WTC11 (cell line): ENCODE measurements around the gene POLD3. TPM values are rescaled to one million over a fixed set of nuclear protein-coding genes. Genes with fewer than 3 reads are reported as not detected.

Experiments used
- ATAC-seq: fragments of 200-7000 bp; cut with Tn5 transposase; 2 replicates; pipeline ENCODE4 v1.10.0; 2021; ENCODE audit warnings: mild to moderate bottlenecking, moderate library complexity
- CTCF ChIA-PET: fragments of 300-600 bp; sonication (Branson Sonifier 250); formaldehyde crosslinking; loops from one replicate; lab custom pipeline; 2021; ENCODE audit warnings: antibody characterized with exemption; lab: Charles Lee
- POLR2A ChIA-PET: fragments of 350-600 bp; sonication (Branson Sonifier 250); formaldehyde crosslinking; loops from one replicate; lab custom pipeline; 2021; ENCODE audit warnings: antibody characterized with exemption; lab: Charles Lee
- DNase-seq: peaks from one replicate; pipeline ENCODE4 v3.0.0; 2021; ENCODE audit warnings: low spot score
- H3K27ac Mint-ChIP-seq: 2 replicates; pipeline ENCODE4 v1.8.0; 2021; ENCODE audit warnings: mixed read lengths
- H3K27me3 Mint-ChIP-seq: 2 replicates; pipeline ENCODE4 v1.8.0; 2021; ENCODE audit warnings: low read depth, mild to moderate bottlenecking, moderate library complexity, mixed read lengths
- H3K36me3 Mint-ChIP-seq: 2 replicates; pipeline ENCODE4 v1.8.0; 2021; ENCODE audit warnings: mixed read lengths
- H3K4me1 Mint-ChIP-seq: 2 replicates; pipeline ENCODE4 v1.8.0; 2022; ENCODE audit warnings: mixed read lengths
- H3K4me3 Mint-ChIP-seq: 2 replicates; pipeline ENCODE4 v1.8.0; 2021; ENCODE audit warnings: mild to moderate bottlenecking, moderate library complexity, mixed read lengths
- H3K9me3 Mint-ChIP-seq: 2 replicates; pipeline ENCODE4 v1.8.0; 2021; ENCODE audit warnings: mixed read lengths
- AFF4 ChIP-seq: sonication (generic); formaldehyde crosslinking; IDR thresholded peaks from 2 replicates; pipeline ENCODE4 v1.8.1; 2023; ENCODE audit warnings: mild to moderate bottlenecking, missing genetic modification reagents, borderline replicate concordance
- CDX4 ChIP-seq: fragments of 250-450 bp; sonication (Bioruptor Pico); IDR thresholded peaks from 2 replicates; pipeline ENCODE4 v1.9.0; 2021; ENCODE audit warnings: moderate library complexity, mild to moderate bottlenecking, inconsistent platforms, borderline replicate concordance
- ETV6 ChIP-seq: sonication (generic); formaldehyde crosslinking; IDR thresholded peaks from 2 replicates; pipeline ENCODE4 v1.8.1; 2022; ENCODE audit warnings: mild to moderate bottlenecking, missing genetic modification reagents
- FOXP4 ChIP-seq: sonication (generic); formaldehyde crosslinking; IDR thresholded peaks from 2 replicates; pipeline ENCODE4 v1.8.0; 2022; ENCODE audit warnings: mild to moderate bottlenecking, missing genetic modification reagents
- GABPB1 ChIP-seq: sonication (generic); formaldehyde crosslinking; IDR thresholded peaks from 2 replicates; pipeline ENCODE4 v1.8.1; 2023; ENCODE audit warnings: mild to moderate bottlenecking, missing genetic modification reagents
- MXD4 ChIP-seq: fragments of 250-450 bp; sonication (Bioruptor Pico); IDR thresholded peaks from 2 replicates; pipeline ENCODE4 v1.8.0; 2021; ENCODE audit warnings: mild to moderate bottlenecking, moderate library complexity, borderline replicate concordance
- OVOL2 ChIP-seq: fragments of 250-450 bp; sonication (Bioruptor Pico); IDR thresholded peaks from 2 replicates; pipeline ENCODE4 v1.9.0; 2021; ENCODE audit warnings: mild to moderate bottlenecking, borderline replicate concordance
- PRRX2 ChIP-seq: fragments of 250-450 bp; sonication (Bioruptor Pico); IDR thresholded peaks from 2 replicates; pipeline ENCODE4 v1.8.0; 2021; ENCODE audit warnings: mild to moderate bottlenecking
- SOX15 ChIP-seq: fragments of 250-450 bp; sonication (Bioruptor Pico); IDR thresholded peaks from 2 replicates; pipeline ENCODE4 v1.9.0; 2021; ENCODE audit warnings: mild to moderate bottlenecking
- ZNF121 ChIP-seq: sonication (generic); formaldehyde crosslinking; IDR thresholded peaks from 2 replicates; pipeline ENCODE4 v1.8.0; 2023; ENCODE audit warnings: missing genetic modification reagents
- ZNF317 ChIP-seq: sonication (generic); formaldehyde crosslinking; IDR thresholded peaks from 2 replicates; pipeline ENCODE4 v1.8.1; 2023; ENCODE audit warnings: low read depth, mild to moderate bottlenecking, moderate library complexity, missing genetic modification reagents, borderline replicate concordance
- ZNF425 ChIP-seq: fragments of 250-450 bp; sonication (Bioruptor Pico); conservative IDR thresholded peaks from 2 replicates; pipeline ENCODE4 v1.9.0; 2021; ENCODE audit warnings: mild to moderate bottlenecking
- total RNA-seq: library from RNA; stranded (reverse); gene quantifications from 3 replicates; pipeline ENCODE4 v1.2.3, GENCODE V29; 2021
- TF ChIP-seq, protein P1 (sequence below): sonication (generic); formaldehyde crosslinking; IDR thresholded peaks from 2 replicates; pipeline ENCODE4 v1.8.1; 2023; ENCODE audit warnings: mild to moderate bottlenecking, missing genetic modification reagents
- TF ChIP-seq, protein P2 (sequence below): sonication (generic); formaldehyde crosslinking; IDR thresholded peaks from 2 replicates; pipeline ENCODE4 v1.8.1; 2022; ENCODE audit warnings: mild to moderate bottlenecking, moderate library complexity, missing genetic modification reagents
- TF ChIP-seq, protein P3 (sequence below): sonication (generic); formaldehyde crosslinking; IDR thresholded peaks from 2 replicates; pipeline ENCODE4 v1.8.1; 2023; ENCODE audit warnings: mild to moderate bottlenecking, moderate library complexity, missing genetic modification reagents
- TF ChIP-seq, protein P4 (sequence below): fragments of 250-450 bp; sonication (Bioruptor Pico); IDR thresholded peaks from 2 replicates; pipeline ENCODE4 v1.9.0; 2021; ENCODE audit warnings: mild to moderate bottlenecking

Gene POLD3
- total RNA-seq, 1 experiment from 2014 or later: 24.1 TPM

GRCh38 chr11:74572349-74572748 lies 20.0 kb upstream of the POLD3 start:
- H3K9me3 Mint-ChIP-seq: no peaks in the 10 kb centered on the region
- DNase-seq: no peak
- ChIA-PET CTCF (interaction anchor here (0.7 to 10.7 kb wide), 2 partner anchors 16 to 121 kb away, joined by 4 to 212 read pairs; no protein-coding TSS in a partner anchor), POLR2A (no interaction called here)
- TF ChIP-seq ZNF317 (CRISPR knock-in tag): no peak
- TF ChIP-seq FOXP4 (CRISPR knock-in tag): no peak
- no peak for TF ChIP-seq GABPB1 (CRISPR knock-in tag)
- TF ChIP-seq, protein P1, sequence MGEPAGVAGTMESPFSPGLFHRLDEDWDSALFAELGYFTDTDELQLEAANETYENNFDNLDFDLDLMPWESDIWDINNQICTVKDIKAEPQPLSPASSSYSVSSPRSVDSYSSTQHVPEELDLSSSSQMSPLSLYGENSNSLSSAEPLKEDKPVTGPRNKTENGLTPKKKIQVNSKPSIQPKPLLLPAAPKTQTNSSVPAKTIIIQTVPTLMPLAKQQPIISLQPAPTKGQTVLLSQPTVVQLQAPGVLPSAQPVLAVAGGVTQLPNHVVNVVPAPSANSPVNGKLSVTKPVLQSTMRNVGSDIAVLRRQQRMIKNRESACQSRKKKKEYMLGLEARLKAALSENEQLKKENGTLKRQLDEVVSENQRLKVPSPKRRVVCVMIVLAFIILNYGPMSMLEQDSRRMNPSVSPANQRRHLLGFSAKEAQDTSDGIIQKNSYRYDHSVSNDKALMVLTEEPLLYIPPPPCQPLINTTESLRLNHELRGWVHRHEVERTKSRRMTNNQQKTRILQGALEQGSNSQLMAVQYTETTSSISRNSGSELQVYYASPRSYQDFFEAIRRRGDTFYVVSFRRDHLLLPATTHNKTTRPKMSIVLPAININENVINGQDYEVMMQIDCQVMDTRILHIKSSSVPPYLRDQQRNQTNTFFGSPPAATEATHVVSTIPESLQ (CRISPR knock-in tag): no peak
- no peak for TF ChIP-seq ETV6 (CRISPR knock-in tag)
- TF ChIP-seq ZNF121: no peak
- TF ChIP-seq, protein P2, sequence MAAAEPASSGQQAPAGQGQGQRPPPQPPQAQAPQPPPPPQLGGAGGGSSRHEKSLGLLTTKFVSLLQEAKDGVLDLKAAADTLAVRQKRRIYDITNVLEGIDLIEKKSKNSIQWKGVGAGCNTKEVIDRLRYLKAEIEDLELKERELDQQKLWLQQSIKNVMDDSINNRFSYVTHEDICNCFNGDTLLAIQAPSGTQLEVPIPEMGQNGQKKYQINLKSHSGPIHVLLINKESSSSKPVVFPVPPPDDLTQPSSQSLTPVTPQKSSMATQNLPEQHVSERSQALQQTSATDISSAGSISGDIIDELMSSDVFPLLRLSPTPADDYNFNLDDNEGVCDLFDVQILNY (CRISPR knock-in tag): no peak
- TF ChIP-seq SOX15 (CRISPR knock-in tag): no peak
- TF ChIP-seq, protein P3, sequence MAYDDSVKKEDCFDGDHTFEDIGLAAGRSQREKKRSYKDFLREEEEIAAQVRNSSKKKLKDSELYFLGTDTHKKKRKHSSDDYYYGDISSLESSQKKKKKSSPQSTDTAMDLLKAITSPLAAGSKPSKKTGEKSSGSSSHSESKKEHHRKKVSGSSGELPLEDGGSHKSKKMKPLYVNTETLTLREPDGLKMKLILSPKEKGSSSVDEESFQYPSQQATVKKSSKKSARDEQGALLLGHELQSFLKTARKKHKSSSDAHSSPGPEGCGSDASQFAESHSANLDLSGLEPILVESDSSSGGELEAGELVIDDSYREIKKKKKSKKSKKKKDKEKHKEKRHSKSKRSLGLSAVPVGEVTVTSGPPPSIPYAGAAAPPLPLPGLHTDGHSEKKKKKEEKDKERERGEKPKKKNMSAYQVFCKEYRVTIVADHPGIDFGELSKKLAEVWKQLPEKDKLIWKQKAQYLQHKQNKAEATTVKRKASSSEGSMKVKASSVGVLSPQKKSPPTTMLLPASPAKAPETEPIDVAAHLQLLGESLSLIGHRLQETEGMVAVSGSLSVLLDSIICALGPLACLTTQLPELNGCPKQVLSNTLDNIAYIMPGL (CRISPR knock-in tag): no peak
- no peak for TF ChIP-seq ZNF425
- TF ChIP-seq PRRX2 (CRISPR knock-in tag): no peak
- no peak for TF ChIP-seq AFF4 (CRISPR knock-in tag)
- TF ChIP-seq OVOL2 (CRISPR knock-in tag): no peak
- TF ChIP-seq, protein P4, sequence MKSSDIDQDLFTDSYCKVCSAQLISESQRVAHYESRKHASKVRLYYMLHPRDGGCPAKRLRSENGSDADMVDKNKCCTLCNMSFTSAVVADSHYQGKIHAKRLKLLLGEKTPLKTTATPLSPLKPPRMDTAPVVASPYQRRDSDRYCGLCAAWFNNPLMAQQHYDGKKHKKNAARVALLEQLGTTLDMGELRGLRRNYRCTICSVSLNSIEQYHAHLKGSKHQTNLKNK: no peak
- no peak for TF ChIP-seq CDX4 (CRISPR knock-in tag)
- TF ChIP-seq MXD4 (CRISPR knock-in tag): no peak
- no peaks in the 10 kb centered on the region for H3K27me3 Mint-ChIP-seq
- H3K4me1 Mint-ChIP-seq: no peaks in the 10 kb centered on the region; the same call in 1 of the 2 replicates
- no peak overlapping the region for H3K27ac Mint-ChIP-seq
- no peak overlapping the region for H3K4me3 Mint-ChIP-seq
- no peaks in the 10 kb centered on the region for H3K36me3 Mint-ChIP-seq
- ATAC-seq: no peak
